T-helper 1 cell (primary cell): ENCODE measurements around the gene SETD1A.
A peak's percentile ranks its signal among the peaks of the same experiment; 100 is the strongest.

Experiments
- DNase-seq, 5 donors: peaks; one replicate each; pipeline ENCODE4 v3.0.0-alpha.2; 2012 to 2020

SETD1A gene

GRCh38 chr16:30954993-30955392, 2.6 kb upstream of the SETD1A start:
- no peak for DNase-seq

- peak; percentile 69 to 84 (median 78) for DNase-seq
Measured at GRCh38 chr16:30956601-30957455, 726 bp upstream of the SETD1A start.

DNA sequence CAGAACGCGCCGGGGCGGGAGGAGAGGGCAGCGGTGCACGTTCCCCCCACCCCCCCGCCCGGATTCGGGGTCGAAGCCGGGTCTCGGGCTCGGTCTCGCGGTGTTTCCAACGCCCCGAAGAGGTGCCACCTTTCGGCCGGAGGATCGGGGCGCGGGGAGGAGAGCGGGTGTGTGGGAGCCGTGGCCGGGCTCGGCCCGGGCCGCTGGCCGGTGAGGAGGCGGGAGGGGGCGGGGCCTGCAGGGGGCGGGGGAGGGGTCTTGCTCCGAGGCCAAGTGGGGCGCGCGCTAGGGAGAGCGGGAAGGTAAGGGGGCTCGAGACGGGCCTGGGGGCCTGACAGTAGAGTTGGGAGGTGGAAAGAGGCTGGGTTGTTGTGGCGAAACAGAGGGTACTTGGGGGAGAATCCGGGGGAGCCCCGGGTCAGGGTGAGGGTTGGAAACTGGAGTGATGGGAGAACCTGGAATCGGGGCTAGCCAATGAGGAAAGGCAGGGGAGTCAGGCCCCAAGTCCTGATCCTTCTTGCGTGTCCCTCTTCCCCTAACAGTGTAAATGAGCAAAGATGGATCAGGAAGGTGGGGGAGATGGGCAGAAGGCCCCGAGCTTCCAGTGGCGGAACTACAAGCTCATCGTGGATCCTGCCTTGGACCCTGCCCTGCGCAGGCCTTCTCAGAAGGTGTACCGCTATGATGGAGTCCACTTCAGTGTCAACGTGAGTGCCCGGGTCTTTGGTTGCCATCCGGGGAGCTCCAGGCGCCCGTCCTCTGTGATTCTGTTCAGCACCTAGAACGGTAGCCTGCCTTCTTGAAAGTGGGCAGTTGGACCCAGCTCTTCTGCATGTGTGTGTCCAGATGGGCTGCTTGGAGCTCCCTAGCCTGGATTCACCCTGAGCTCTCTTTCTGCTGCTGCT, 873 bp downstream of the SETD1A start:
- DNase-seq = peak in 1 of 5 donors; percentile 55

- no peak for DNase-seq
Measured at GRCh38 chr16:30961384-30961783, 3.8 kb downstream of the SETD1A start.

GRCh38 chr16:30963925-30964511, 6.5 kb downstream of the SETD1A start:
- DNase-seq = no peak

GRCh38 chr16:30964574-30965226, 7.1 kb downstream of the SETD1A start:
- DNase-seq = no peak

GRCh38 chr16:30965436-30965835, 7.9 kb downstream of the SETD1A start:
- no peak for DNase-seq

DNA sequence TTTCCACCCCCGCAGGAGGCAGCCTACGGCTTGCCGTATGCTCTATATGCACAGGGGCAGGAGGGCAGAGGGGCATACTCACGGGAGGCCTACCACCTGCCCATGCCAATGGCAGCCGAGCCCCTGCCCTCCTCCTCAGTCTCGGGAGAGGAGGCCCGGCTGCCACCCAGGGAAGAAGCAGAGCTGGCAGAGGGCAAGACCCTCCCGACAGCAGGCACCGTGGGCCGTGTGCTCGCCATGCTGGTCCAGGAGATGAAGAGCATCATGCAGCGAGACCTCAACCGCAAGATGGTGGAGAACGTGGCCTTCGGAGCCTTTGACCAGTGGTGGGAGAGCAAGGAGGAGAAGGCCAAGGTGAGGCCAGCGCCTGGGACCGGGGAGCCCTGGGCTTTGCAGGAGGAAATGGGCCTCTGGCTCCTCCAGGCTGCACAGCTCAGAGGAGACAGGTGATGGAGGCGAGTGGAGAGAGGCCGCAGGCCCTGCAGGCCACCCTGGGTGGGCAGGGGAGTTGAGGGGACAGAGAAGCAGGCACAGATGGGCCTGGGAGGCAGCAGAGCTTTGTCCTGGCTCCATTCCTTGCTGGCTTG, 8.6 kb downstream of the SETD1A start:
- DNase-seq = no peak

DNA sequence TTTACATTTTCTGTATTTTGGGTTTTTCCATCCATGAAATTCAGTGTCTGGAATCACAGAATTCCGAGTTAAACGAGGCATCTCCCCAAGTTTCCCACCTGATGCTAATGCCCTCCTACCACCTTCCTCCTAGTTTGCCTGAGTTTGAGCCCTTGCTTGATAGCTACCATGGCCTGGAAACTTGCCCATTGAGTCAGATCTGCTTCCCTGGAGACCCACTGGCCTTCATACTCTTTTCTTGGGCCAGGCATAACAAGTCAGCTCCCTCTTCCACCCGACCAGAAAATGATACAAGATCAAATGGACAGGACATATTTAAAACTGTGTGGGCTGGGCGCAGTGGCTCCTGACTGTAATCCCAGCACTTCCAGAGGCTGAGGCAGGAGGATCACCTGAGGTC, 10.2 kb downstream of the SETD1A start:
- no peak for DNase-seq

DNA sequence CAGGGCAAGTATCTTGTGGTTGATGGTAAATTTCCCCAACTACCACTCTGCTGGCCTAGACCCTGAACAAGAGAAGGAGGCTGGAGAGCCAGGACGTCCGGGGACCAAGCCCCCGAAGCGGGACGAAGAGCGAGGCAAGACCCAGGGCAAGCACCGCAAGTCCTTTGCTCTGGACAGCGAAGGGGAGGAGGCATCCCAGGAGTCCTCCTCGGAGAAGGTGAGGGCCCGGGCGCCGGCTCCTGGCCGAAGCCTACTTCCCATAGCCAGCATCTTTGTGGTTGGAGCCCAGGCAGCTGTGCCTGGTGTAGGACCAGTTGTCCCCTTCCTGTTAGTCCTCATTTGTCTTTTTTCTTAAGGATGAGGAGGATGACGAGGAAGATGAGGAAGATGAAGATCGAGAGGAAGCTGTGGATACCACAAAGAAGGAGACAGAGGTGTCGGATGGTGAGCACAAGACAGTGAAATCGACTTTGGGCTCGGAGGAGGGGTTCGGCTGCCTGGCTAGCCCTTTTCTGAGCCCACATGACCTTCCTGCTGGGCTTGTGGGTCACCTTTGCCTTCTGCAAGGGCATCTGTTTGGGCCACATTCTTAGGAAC, 11.8 kb downstream of the SETD1A start:
- no peak for DNase-seq

DNA sequence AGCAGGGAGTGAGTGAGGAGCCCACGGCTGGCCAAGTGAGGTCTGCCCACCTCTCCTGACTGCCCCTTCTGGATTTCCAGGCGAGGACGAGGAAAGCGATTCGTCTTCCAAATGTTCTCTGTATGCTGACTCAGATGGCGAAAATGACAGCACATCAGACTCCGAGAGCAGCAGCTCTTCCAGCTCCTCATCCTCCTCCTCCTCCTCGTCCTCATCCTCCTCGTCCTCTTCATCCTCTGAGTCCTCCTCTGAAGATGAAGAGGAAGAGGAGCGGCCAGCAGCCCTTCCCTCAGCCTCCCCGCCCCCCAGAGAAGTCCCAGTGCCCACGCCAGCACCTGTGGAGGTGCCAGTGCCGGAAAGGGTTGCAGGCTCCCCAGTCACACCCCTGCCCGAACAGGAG, 13.7 kb downstream of the SETD1A start:
- no peak for DNase-seq

- DNase-seq = no peak
Measured at GRCh38 chr16:30972872-30973271, 15.3 kb downstream of the SETD1A start.

DNA sequence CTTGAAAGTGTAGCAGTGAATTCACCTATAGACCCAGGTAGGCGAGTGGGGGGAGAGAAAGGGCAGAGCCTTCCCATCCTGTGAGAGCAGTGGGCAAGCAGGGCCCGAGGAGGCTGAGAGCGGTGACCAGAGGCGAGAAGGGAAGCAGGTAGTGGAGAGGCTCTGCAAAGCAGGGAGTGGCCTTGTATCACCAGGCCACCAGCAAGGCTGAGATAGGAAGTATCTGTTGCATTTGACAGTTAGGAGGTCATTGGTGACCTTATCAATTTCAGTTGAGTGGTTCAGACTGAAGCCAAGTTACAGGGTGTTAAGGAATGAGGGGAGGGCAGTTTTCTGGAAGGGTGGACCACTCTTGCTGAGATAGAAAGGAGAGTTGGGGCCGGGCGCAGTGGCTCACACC, 16.8 kb downstream of the SETD1A start:
- DNase-seq = no peak

DNA sequence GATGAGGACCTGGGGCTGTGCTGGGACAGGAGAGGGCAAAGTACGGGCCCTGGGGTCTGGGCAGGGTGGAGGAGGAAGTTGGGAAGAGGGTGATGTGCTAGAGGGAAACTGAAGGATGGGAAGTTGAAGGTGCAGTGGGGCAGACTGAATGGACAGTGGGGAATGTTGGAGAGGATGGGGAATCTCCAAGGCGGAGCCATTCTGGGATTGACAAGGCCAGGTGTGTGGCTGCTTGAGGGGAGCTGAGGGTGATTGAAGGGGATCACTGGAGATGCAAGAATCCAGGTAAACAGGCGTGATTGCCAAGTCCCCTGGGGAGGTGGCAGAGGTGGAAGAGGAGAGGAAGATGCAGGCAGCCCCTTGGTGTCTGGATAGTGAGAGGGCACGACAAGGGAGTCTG, 18.9 kb downstream of the SETD1A start:
- no peak for DNase-seq

GRCh38 chr16:30977502-30977901, 19.9 kb downstream of the SETD1A start:
- peak in 1 of 5 donors; percentile 17 for DNase-seq

GRCh38 chr16:30979170-30980022, 21.8 kb downstream of the SETD1A start:
- DNase-seq = no peak

DNA sequence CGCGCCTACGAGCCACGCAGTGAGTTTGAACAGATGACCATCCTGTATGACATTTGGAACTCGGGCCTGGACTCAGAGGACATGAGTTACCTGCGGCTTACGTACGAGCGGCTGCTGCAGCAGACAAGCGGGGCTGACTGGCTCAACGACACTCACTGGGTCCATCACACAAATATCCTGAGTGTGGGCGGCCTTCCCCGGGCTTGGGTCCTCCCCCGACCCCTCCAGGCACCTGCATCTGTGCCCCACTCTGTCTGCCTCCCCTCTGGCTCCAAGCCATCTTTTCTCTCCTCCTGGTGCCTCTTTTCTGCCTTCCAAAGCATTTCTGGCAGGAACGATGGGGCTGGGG, 22.4 kb downstream of the SETD1A start:
- no peak for DNase-seq

DNA sequence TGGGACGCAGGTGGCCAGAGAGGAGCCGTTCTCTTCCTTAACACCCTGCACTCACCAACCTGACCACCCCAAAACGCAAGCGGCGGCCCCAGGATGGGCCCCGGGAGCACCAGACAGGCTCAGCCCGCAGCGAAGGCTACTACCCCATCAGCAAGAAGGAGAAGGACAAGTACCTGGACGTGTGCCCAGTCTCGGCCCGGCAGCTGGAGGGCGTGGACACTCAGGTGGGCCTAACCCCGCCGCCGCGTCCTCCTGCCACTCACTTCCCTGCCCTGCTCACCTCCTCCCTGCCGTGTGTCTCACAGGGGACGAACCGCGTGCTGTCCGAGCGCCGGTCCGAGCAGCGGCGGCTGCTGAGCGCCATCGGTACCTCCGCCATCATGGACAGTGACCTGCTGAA, 22.9 kb downstream of the SETD1A start:
- no peak for DNase-seq

GRCh38 chr16:30980959-30981358, 23.4 kb downstream of the SETD1A start:
- DNase-seq = no peak

DNA sequence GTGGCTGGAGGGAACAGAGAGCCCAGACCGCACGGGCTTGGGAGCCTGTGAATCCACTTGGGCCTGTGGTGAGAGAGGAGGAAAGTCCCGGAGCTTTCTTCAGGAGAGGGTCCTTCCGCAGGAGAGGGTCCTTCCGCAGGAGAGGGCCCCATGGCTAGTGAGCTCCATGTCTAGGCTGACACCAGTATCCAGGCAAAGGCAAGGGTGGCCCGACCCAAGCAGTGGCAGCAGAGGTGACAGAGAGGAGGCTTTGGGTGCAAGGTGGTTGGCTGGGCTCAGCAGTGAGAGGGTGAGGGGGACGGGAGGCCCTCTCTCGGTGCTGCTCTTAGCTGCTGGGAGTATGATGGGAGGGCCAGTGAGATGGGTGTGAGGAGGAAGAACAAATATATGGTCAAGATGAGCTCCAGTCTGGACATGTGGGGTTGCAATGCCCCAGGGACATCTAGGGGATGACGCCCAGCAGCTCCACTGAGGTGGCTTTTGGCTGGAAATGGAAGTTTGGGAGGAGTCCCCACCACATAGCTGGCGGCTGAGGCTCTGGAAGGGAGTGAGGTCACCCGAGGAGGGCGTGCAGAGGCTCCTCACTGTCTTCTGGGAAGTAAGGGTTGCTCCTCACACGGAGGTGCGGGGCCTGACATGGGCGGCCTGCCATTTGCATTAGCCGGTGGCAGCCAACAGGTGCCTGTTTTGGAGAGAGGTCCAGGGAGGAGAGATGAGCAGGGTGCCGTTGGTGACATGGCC, 25.2 kb downstream of the SETD1A start:
- DNase-seq = no peak
